ENCODE measurements around the gene FOXO3.

- no peak for TF ChIP-seq CTCF (IDR thresholded peaks at IDR 0.05)
- TF ChIP-seq EP300 (IDR thresholded peaks at IDR 0.05; ENCODE audit: low read depth) = no peak
Measured at GRCh38 chr6:108644252-108644651, 83.5 kb downstream of the FOXO3 start.
